Fibroblast of lung (primary cell): ENCODE data around the gene GDF7. TPM values are rescaled to one million over a fixed set of nuclear protein-coding genes. Genes with fewer than 3 reads are reported as not detected.

ENCODE experiments used
- DNase-seq, 2 donors: peaks; one replicate each; pipeline versions ENCODE4 v3.0.0 to v3.0.0-alpha.2; 2010; ENCODE audit warnings: low read depth in 2 of 2
- H2AFZ ChIP-seq: 2 replicates; pipeline ENCODE4 v1.5.1; 2012; ENCODE audit warnings: low read length, control low read depth, inconsistent platforms
- H3K27ac ChIP-seq: 2 replicates; pipeline ENCODE4 v1.5.1; 2011; ENCODE audit warnings: low read length, control low read depth; ENCODE audit not compliant: insufficient read depth
- H3K27me3 ChIP-seq: 2 replicates; pipeline ENCODE4 v1.5.1; 2011; ENCODE audit warnings: mild to moderate bottlenecking, low read length; ENCODE audit not compliant: control insufficient read depth, insufficient read depth
- H3K36me3 ChIP-seq: 2 replicates; pipeline ENCODE4 v1.5.1; 2011; ENCODE audit warnings: low read length; ENCODE audit not compliant: control insufficient read depth, insufficient read depth
- H3K4me1 ChIP-seq: 2 replicates; pipeline ENCODE4 v1.5.1; 2011; ENCODE audit warnings: low read length; ENCODE audit not compliant: control insufficient read depth, insufficient read depth; ENCODE audit errors: extremely low read depth
- H3K4me2 ChIP-seq: 2 replicates; pipeline ENCODE4 v1.5.1; 2011; ENCODE audit warnings: low read length, control low read depth; ENCODE audit not compliant: insufficient read depth; ENCODE audit errors: extremely low read depth
- H3K4me3 ChIP-seq, 4 experiments: fragments of 200-600 bp in 1 of 4; sonication (generic) in 1 of 4; replicated peaks in 1 of 4; 2 replicates each; pipeline ENCODE4 v1.5.1; 2011 to 2016; ENCODE audit warnings: low read length in 4 of 4, low read depth in 3 of 4, mild to moderate bottlenecking in 3 of 4, control low read depth in 2 of 4, inconsistent platforms in 1 of 4, mixed read lengths in 1 of 4; ENCODE audit not compliant: insufficient read depth in 1 of 4; ENCODE audit errors: control extremely low read depth in 1 of 4
- H3K79me2 ChIP-seq: 2 replicates; pipeline ENCODE4 v1.5.1; 2012; ENCODE audit warnings: mild to moderate bottlenecking, low read length, inconsistent platforms; ENCODE audit not compliant: control insufficient read depth, insufficient read depth
- H3K9ac ChIP-seq: 2 replicates; pipeline ENCODE4 v1.5.1; 2011; ENCODE audit warnings: mild to moderate bottlenecking, low read length, control low read depth; ENCODE audit not compliant: insufficient read depth
- H3K9me3 ChIP-seq: 2 replicates; pipeline ENCODE4 v1.5.1; 2012; ENCODE audit warnings: low read depth, low read length; ENCODE audit not compliant: control insufficient read depth, insufficient read depth
- H4K20me1 ChIP-seq: 2 replicates; pipeline ENCODE4 v1.5.1; 2011; ENCODE audit warnings: low read length; ENCODE audit not compliant: control insufficient read depth, insufficient read depth; ENCODE audit errors: extremely low read depth
- CTCF ChIP-seq, 2 donors: IDR thresholded peaks in 1 of 2; conservative IDR thresholded peaks in 1 of 2; 1 replicate in 1 of 2; 2 replicates in 1 of 2; pipeline ENCODE4 v1.5.1; 2011 to 2012; ENCODE audit warnings: low read length in 2 of 2, control low read depth in 1 of 2, inconsistent platforms in 1 of 2, low read depth in 1 of 2, mild to moderate bottlenecking in 1 of 2
- EZH2 ChIP-seq: IDR thresholded peaks from 2 replicates; pipeline ENCODE4 v1.5.1; 2012; ENCODE audit warnings: low read length, control low read depth, mild to moderate bottlenecking; ENCODE audit errors: missing control alignments
- polyA plus RNA-seq, 2 donors: library from polyadenylated mRNA; depleted of rRNA in 1 of 2; stranded (reverse) in 1 of 2; unstranded in 1 of 2; fragments of >200 nt; gene quantifications; 2 replicates each; pipeline ENCODE4 v1.2.1, GENCODE V29; 2011 to 2012; ENCODE audit warnings: missing spikeins in 1 of 2
- total RNA-seq: library from RNA; depleted of rRNA; stranded (reverse); fragments of >200 nt; gene quantifications from 2 replicates; pipeline ENCODE4 v1.2.1, GENCODE V29; 2014

Gene GDF7
- total and polyA plus RNA-seq, 2 donors (not counting 1 experiment from before 2014, with no cell fraction given) = 0.33 TPM; not detected in 1

DNA sequence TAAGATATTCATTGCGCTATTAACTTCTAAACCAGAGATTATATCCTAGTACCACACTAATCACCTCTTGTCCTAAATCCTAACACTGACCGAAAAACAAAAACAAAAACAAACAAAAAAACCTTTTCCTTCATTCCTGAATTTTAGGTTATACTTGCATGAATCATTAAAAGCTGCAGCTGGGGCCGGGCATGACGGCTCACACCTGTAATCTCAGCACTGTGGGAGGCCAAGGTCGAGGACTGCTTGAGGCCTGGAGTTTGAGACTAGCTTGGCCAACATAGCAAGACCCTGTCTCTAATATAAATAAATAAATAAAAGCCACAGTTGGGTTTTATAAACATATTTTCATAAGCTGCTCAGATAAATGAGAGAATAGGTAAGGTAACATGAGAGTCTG lies 60.0 kb downstream of the GDF7 start:
- H2AFZ ChIP-seq = no peak overlapping the region
- DNase-seq = no peak
- no peak overlapping the region for H3K4me3 ChIP-seq
- H3K27me3 ChIP-seq = no peaks in the 10 kb centered on the region
- no peaks in the 10 kb centered on the region for H4K20me1 ChIP-seq
- H3K9ac ChIP-seq = no peak overlapping the region
- H3K36me3 ChIP-seq = no peaks in the 10 kb centered on the region
- peaks cover 2% of the 10 kb centered on the region for H3K4me1 ChIP-seq
- TF ChIP-seq CTCF (conservative IDR thresholded peaks at IDR 0.05 in 1 of 2, IDR thresholded peaks at IDR 0.05 in 1 of 2; ENCODE audit: low read depth in 1 of 2, low read length in 2 of 2) = no peak
- H3K27ac ChIP-seq = no peak overlapping the region
- no peaks in the 10 kb centered on the region for H3K9me3 ChIP-seq
- no peaks in the 10 kb centered on the region for H3K79me2 ChIP-seq
- H3K4me2 ChIP-seq = no peak overlapping the region

GRCh38 chr2:20728114-20728758 lies 61.3 kb downstream of the GDF7 start:
- Histone ChIP-seq H2AFZ (no peak overlapping the region), H3K27me3 (no peaks in the 10 kb centered on the region), H3K4me2 (no peak overlapping the region), H3K9ac (no peak overlapping the region), H3K36me3 (no peaks in the 10 kb centered on the region), H3K27ac (no peak overlapping the region), H3K4me3 (no peak overlapping the region), H4K20me1 (no peaks in the 10 kb centered on the region), H3K79me2 (no peaks in the 10 kb centered on the region), H3K4me1 (peaks cover 2% of the 10 kb centered on the region), H3K9me3 (no peaks in the 10 kb centered on the region)
- DNase-seq = peak; percentile 6 to 77
- TF ChIP-seq EZH2 = no peak
- TF ChIP-seq CTCF (conservative IDR thresholded peaks at IDR 0.05 in 1 of 2, IDR thresholded peaks at IDR 0.05 in 1 of 2; ENCODE audit: low read depth in 1 of 2, low read length in 2 of 2) = no peak

Other genes starting within 250 kb of the GDF7 start
- 85.3 and 171 TPM in 2 replicates for gene RHOB, start 220.1 kb upstream of the GDF7 start, total RNA-seq
- gene RHOB, start 220.1 kb upstream of the GDF7 start, polyA plus RNA-seq = 107 and 113 TPM in 2 replicates
- gene HS1BP3, start 16.0 kb upstream of the GDF7 start, total RNA-seq = 32.4 and 38.1 TPM in 2 replicates
- gene HS1BP3, start 16.0 kb upstream of the GDF7 start, polyA plus RNA-seq = 17.8 and 21.6 TPM in 2 replicates
- gene LDAH, start 156.0 kb downstream of the GDF7 start, total RNA-seq = 22.1 and 22.8 TPM in 2 replicates
- 19.1 and 20.5 TPM in 2 replicates for gene LDAH, start 156.0 kb downstream of the GDF7 start, polyA plus RNA-seq